ENCODE results near the gene NPBWR2.

DNA sequence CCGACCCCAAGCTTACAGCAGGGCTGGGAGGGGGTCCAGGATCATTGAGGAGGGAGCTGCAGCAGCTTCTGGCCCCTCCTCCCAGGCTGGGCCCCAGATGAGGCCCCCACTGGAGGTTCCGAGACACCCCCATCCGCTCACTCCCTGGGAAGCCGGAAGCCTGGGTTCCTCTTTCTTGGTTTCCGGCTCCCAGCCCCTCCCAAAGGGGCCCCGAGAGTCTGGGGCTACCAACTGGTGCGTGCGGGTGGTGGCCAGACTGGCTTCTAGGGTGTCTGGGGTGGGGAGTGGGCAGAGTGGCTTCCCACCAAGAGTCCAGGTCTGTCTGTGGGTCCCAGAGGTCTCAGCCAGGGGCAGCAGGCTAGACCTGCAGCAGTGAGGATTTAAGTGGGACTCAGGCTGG, 30.3 kb downstream of the NPBWR2 start:
- TF ChIP-seq, protein P1, sequence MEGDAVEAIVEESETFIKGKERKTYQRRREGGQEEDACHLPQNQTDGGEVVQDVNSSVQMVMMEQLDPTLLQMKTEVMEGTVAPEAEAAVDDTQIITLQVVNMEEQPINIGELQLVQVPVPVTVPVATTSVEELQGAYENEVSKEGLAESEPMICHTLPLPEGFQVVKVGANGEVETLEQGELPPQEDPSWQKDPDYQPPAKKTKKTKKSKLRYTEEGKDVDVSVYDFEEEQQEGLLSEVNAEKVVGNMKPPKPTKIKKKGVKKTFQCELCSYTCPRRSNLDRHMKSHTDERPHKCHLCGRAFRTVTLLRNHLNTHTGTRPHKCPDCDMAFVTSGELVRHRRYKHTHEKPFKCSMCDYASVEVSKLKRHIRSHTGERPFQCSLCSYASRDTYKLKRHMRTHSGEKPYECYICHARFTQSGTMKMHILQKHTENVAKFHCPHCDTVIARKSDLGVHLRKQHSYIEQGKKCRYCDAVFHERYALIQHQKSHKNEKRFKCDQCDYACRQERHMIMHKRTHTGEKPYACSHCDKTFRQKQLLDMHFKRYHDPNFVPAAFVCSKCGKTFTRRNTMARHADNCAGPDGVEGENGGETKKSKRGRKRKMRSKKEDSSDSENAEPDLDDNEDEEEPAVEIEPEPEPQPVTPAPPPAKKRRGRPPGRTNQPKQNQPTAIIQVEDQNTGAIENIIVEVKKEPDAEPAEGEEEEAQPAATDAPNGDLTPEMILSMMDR (IDR thresholded peaks at IDR 0.05) = no peak
- TF ChIP-seq POLR2AphosphoS5 (IDR thresholded peaks at IDR 0.05; ENCODE audit: low read depth, low read length) (no peak), TCF7L2 (IDR thresholded peaks at IDR 0.05; ENCODE audit: low read depth, low read length) (no peak)
- TF ChIP-seq, protein P2, sequence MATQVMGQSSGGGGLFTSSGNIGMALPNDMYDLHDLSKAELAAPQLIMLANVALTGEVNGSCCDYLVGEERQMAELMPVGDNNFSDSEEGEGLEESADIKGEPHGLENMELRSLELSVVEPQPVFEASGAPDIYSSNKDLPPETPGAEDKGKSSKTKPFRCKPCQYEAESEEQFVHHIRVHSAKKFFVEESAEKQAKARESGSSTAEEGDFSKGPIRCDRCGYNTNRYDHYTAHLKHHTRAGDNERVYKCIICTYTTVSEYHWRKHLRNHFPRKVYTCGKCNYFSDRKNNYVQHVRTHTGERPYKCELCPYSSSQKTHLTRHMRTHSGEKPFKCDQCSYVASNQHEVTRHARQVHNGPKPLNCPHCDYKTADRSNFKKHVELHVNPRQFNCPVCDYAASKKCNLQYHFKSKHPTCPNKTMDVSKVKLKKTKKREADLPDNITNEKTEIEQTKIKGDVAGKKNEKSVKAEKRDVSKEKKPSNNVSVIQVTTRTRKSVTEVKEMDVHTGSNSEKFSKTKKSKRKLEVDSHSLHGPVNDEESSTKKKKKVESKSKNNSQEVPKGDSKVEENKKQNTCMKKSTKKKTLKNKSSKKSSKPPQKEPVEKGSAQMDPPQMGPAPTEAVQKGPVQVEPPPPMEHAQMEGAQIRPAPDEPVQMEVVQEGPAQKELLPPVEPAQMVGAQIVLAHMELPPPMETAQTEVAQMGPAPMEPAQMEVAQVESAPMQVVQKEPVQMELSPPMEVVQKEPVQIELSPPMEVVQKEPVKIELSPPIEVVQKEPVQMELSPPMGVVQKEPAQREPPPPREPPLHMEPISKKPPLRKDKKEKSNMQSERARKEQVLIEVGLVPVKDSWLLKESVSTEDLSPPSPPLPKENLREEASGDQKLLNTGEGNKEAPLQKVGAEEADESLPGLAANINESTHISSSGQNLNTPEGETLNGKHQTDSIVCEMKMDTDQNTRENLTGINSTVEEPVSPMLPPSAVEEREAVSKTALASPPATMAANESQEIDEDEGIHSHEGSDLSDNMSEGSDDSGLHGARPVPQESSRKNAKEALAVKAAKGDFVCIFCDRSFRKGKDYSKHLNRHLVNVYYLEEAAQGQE (IDR thresholded peaks at IDR 0.05; ENCODE audit: insufficient read depth in 1 of 2, low read depth in 2 of 2, low read length in 1 of 2) = no peak
